ENCODE measurements around the gene CACNA1D.

GRCh38 chr3:53585049-53585448 is 90.6 kb downstream of the CACNA1D start:
- TF ChIP-seq EZH2 (IDR thresholded peaks at IDR 0.05), result no peak
- TF ChIP-seq CTCF (IDR thresholded peaks at IDR 0.05 in 2 of 3, conservative IDR thresholded peaks at IDR 0.05 in 1 of 3; ENCODE audit: borderline replicate concordance in 1 of 3, insufficient read depth in 1 of 3, low read depth in 2 of 3, low read length in 2 of 3), result no peak
- no peak for TF ChIP-seq EZH2phosphoT487 (IDR thresholded peaks at IDR 0.05; ENCODE audit: borderline replicate concordance)
- TF ChIP-seq SIN3A (IDR thresholded peaks at IDR 0.05; ENCODE audit: low read depth), result no peak
- TF ChIP-seq REST (IDR thresholded peaks at IDR 0.05; ENCODE audit: low read depth), result no peak
- TF ChIP-seq POLR2A (IDR thresholded peaks at IDR 0.05; ENCODE audit: borderline replicate concordance, extremely low read depth, insufficient read depth, insufficient read length), result no peak
- TF ChIP-seq, protein P1, sequence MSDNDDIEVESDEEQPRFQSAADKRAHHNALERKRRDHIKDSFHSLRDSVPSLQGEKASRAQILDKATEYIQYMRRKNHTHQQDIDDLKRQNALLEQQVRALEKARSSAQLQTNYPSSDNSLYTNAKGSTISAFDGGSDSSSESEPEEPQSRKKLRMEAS (IDR thresholded peaks at IDR 0.05), result no peak
- no peak for TF ChIP-seq POLR2AphosphoS5 (IDR thresholded peaks at IDR 0.05; ENCODE audit: low read depth, low read length)

Data from HCT116 (cell line).